ENCODE results near the gene CDHR2.

CDHR2 gene

DNA sequence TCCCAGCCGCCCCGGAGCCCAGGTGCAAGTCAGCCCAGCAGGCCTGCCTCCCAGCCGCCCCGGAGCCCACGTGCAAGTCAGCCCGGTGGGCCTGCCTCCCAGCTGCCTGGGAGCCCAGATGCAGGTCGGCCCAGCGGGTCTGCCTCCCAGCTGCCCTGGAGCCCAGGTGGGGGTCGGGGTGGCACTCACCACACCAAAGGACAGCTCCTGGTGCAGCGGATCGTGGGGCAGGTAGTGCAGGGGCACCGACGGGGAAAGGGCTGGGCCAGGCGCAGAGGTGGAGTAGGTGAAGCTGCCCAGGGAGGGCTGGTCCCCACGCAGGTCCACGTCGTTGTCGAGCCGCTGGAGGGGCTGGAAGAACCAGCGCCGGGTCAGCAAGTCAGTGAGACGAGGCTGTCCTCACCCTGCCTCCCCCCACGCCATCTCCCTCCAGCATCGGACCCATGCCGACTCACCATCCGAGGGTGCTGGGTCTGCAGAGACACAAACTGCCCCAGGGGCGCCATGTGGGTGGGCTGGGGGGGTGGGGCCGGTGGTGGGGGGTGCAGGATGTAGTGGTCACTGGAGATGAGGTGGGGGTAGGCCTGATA is 18.7 kb upstream of the CDHR2 start:
- no peak for DNase-seq

DNA sequence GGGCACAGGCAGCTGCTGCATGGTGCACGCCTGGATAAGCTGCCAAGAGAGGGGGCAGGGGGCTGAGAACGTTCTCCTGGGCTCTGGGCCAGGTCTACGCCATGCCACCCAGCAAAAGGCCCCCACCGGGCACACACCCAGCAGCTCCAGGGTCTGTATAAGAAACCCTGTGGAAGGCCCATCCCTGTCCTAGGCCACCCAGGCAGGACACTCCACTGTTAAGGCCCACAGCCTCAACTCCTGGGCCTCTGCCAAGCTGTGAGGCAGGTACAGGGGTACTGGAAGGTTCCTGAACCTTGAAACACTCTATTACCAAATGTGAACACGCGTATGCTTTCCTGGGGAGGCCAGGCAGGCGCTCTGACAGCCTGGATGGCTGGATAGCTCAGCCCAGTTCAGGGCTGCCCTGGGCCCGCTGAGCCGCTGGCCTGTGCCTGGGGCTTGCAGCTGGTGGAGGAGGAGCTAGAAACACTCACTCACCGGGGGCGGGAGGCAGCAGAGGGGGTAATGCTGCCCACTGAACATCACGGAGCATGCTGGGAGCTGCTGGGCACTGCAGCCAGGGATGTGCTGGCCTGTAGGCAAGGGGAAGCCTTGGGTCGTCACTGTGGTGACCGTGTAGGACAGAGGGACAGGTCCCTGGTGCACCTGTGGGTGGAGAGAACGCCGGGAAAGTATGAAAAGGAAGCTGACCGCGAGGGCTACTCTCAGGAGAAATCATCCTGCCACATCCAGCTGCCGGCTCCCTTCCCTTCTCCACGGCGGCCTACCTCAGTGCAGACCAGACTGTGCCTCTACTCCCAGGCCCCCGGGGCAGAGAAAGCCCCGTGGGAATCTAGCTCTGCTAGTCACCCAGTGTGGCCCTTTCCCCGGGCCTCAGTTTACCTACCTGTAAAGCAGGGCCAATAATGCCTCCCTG is 17.9 kb upstream of the CDHR2 start:
- no peak for DNase-seq

DNA sequence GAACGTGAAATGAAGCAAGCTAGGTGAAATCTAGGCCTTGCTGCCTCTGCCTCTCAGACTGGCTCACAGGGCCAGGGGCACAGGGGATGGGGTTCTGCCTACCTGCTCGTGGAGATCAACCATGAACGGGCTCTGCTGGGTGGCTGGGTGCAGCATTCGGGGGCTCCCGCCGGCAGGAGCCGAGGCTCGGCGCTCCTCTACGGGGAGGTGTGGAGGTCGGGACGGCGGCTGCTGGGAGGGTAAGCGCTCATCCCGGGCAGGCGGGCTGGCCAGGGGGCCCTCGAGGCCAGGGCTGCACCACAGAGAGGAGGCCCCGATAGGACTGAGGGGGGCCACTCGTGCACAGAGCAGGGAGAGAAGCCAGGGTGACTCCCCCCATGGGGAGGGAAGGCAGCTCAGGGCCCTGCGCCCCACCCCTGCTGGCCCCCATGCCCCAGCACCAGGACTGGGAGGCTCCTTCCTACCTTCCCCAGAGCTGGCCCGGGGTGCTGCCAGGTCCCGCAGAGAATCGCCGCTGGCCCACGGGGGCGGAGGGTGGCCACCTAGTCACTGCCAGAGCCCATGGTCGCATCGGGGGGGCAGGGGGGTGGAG is 17.1 kb upstream of the CDHR2 start:
- DNase-seq: no peak

DNA sequence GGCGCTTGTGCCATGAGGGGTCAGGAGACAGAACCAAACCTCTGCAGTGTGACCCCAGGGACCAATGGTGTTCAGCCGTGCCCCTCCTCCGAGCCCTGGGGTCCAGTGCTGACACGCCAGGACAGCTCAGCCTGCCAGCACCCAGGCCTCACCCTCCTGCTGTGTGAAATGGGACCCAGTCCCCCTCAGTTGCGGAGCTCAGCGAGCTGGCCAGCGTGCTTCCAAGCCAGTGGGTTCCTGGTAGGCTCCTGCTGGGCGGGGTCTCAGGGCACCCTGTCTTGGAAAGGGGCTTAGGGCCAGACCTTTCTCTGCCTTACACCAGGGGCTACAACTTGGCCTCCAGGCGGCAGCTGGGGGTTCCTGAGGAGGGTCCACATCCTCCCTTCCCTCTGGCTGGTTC is 16.3 kb upstream of the CDHR2 start:
- no peak for DNase-seq

DNA sequence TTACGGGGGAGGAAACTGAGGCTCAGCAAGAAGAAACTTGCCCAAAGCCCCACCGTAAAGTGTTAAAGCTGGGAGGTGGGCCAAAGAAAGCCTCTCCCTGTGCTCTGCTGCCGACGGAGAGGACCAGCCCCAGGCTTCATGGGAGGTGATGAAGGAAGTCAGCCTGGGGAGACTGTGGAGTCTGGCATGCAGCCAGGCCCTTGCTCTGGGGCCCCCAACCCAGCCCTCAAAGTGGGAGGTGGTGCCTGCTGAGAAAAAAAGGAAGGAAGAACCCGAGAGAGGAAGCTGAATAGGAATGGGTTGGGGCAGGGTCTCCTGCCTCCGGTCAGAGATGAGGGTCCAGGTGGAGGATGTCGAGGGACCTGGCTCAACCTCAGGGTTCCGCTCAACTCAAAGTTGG is 15.8 kb upstream of the CDHR2 start:
- no peak for DNase-seq

DNA sequence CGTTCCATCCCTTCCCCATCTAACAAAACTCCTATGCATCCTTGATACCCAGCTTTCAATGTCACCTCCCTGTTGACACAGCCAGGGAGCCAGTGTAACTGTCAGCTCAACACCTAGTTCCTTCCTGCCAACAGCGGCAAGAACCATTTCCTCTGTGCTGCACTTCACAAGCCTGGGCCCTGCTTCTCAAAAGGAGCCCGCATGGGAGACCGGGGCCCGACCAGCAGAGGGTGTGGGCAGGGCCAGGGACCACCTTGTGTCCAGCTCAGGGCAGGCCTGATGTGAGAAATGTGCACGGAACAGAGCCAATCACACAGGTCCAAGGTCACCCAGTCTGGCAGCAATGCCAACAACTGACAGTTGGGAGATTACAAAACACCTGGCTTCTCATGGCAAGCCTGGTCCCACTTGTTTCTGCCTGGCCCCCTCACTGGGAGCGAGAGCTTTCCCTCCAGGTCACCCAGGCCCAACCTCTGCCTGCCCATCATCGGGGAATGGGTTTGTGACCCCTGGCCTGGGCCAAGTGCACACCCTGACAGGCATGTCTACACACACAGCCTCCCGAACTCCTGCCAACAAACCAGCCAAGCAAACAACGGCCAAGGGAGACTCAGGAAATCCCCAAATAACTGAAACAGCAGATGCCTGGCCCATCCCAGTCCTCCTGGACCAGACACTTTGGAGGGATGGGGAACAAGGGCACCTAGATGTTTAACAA is 15.1 kb upstream of the CDHR2 start:
- DNase-seq: no peak

DNA sequence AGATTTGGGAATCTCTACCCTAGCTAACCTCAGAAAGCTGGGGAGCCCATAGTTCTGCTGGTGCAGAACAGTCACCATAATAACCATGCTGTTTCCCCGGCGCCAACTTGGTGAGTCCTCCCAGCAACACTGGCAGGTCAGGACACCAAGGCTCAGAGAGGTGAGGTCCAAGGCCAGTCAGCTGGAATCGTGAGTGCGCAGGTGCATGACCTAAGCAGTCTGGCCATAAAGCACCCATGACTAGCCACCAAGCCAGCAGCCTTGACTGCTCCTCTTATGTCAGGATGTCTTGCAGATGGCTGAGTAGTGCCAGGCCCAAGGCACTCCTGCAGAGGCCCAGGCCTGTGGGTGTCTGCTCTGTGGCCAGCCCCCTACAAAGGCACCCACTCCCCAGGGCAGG is 14.5 kb upstream of the CDHR2 start:
- no peak for DNase-seq

DNA sequence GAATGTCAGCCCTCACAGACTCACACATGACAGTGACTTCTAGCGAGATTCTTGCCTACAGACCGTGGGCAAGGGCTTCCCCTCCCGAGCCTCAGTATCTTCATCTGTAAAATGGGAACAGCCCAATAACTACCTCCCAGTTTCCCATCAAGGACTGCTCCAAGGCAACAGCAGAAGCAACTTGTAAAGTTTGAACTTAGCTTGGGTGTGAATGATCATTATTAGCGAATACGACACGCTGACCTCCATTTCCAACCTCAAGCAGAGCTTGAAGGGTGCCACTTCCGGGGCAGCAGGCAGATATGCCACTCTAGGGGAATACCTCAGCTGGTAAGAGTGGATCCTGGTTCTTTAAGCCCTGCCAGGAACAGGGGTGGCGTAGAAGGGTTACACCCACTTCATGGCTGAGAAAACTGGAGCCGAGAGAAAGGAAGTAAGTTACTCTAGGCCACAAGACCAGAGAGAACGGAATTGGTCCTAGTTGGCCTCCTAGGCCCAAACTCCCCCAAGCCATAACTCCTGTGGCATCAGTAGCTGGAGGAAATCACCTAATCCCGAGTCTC is 14.0 kb upstream of the CDHR2 start:
- no peak for DNase-seq

DNA sequence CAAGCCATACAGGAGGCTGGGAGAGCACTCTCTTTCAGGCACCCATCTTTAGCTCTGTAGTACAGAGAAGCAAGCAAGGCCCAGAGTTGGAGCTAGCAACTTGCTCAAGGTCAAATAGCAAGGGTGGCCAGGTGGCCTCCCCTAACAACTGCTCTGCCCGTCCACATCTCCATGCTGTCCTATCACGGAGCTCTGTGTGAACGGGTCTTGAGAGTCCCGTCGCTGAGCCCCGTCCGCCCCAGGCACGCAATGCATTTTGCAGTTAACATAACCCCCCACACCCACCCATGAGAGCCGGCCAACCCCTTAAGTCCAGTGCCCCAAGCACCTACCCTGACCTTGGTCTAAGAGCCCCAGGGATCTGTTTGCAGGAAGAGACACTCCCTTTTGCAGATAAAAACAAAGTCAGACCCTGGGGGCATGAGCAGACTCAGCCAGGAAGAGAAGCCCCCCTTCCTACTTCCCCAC is 13.4 kb upstream of the CDHR2 start:
- no peak for DNase-seq

DNA sequence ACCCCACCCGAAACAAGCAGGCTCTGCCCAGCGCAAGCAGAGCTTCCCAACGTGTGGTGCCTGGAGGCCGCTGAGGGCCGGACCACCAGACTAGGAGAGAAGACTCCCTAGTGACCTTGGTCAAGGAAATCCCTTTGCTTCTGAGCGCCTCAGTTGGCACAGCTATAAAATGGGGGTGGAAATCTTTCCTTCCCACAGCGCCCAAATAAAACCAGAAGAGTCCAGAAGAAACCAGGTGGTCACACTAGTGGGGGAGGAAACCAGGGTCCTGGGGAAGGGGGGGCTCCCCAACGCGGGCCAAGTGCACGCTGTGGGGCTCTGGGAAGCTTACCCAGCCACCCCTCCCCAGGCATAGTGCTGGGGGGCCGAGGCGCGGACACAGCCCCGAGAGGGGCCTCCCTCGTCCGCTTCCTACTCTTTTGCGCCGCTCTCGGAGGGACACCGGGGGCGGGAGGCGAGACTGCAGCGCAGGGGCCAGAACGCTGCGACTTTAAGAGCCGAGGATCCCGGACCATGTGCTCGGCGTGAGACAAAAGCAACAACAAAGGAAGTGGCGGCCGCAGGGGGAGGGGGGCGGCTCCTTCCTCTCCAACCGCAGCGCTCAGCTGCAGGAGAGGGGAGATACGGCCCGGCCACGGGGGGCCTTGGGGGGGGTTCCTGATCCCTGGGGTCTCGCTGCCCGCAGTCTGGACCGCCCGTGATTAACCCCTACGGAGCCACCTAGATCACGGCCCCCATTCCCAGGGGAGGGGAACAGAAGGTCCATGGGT is 12.8 kb upstream of the CDHR2 start:
- DNase-seq: peak; percentile 21

DNA sequence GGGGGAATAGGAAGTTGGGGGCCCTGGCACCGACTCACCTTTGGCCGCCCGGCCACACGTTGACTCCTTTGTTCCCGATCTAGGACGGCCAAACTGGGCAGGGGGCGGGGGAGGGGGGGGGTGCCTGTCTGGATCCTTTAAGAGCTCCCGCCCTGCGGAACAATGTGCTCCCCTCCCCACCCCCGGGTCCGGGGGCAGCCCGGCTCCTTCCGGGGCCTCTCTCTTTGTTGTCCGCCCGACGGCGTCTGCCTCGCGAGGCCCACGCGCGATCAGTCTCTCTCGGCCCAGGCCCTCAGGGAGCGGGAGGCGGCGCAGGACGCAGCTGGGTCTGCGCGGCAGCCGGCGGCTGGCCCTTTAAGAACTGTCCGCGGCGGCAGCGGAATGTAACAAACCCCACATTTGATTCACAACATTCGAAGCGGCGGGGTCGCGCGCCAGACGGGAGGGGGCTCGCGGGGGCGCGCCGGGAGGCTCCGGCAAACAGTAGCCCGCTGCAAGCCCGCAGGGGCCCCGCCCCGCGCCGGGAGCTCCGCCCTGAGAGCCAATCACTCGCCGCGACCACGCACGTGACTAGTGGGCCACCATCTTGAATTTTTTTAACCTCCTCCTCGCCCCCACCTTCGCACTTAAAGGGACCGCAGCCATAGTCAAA is 12.1 kb upstream of the CDHR2 start, which contains the start of gene RNF44:
TSS of gene RNF44 (minus strand) at position 501 of the 652 bp plus-strand sequence. CDS start 4,930 bp downstream, outside the sequence.
- DNase-seq: peak; percentile 86

DNA sequence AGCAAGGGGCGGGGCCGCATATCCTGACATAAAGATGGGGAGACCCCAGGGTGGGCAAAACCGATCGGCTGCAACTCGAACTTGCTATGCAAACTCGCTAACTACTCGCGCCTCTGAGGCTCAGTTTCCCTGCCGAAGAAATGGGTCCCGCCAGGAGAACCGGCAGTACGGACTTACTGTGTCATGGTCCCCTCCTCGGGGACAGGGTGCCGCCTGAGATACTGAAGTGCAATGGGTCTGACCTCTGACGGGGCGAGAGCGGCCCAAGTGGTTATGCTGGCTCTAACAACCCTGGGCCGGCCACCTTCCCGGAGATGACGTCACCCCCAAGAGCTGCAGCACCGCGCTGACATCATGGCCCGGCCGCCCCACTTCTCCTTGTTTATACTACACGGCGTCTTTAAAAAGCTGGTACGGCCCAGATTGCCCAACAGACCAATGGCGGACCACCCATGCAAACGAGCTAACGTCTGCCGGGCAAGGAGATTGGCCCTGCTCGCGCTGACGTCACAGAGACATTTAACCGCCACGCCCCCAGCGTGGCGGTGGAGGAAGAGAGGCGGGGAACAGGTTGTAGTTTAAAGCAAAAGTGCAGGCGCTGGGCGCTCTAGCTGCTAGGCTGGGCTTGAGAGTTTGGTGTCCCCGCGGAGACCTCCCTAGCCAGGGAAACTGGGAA is 11.4 kb upstream of the CDHR2 start:
- peak; percentile 93 for DNase-seq

DNA sequence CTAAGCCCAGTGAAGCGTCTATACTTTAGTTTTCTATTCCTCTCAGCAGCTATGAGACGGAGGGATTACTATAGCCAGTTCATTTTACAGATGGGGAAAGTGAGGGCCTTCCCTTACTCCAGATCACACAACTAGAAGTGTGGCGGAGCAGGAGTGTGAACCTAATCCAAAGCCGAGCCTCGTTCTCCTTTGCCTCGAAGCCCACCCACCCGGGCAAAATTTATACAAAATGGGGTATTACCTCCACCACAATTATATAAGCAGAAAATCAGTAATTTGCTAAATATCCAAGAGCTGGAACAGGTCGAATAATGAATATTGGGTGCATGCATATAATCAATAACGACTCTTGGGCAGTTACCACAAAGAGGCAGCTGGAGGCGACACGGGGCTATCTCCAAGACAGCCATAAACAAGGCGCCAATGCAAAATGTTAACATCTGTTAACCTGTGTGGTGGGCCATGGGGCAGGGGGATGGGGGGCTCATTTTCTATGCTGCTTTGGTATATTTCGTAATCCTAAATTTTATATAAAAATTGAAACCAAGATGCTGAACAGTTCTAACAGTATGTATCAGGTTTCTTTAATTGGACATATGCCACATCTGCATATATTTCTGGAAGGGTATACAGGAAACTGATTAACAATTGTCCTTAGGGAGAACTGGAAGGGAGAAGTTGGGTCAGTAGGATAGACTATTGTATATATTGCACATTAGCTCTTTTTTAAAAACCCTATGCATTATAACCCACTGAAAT is 10.7 kb upstream of the CDHR2 start:
- no peak for DNase-seq

DNA sequence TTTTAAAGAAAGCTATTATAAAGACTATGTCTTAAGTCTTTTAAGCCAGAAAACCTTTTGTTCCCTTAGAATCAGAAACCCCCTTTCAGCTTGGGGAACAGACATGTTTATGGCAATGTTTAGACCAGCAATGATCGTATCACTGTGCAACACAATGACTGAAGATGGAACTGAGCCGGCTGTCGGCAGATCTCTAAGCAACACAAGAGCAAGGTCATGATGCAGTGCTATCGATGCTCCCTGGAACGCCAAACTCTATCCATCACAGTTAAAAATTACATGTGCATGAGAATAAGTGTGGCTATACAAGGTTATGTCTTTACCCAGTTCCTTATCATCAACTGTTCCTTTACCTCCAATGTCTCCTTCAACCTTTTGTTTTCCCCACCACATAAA is 10.2 kb upstream of the CDHR2 start:
- no peak for DNase-seq

DNA sequence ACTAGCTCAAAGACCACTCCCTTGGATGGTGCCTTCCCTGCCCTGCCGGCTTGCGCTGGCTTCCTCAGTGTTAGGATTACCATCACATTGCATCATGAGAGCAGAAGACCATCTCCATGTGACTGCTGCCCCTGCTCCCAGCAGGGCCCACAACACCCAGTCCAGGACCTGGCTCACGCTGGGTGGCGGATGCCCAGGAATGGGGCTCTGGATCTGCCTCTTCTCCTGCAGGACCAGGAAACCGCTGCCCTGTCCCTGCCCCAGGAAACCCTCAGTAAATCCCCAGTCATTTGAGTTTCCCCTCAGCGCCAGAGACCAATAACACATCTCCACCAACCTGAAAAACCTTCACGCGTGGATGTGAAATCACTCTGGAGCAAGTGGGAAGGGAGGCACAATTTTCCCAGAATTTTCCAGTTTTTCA is 8.7 kb upstream of the CDHR2 start:
- no peak for DNase-seq

DNA sequence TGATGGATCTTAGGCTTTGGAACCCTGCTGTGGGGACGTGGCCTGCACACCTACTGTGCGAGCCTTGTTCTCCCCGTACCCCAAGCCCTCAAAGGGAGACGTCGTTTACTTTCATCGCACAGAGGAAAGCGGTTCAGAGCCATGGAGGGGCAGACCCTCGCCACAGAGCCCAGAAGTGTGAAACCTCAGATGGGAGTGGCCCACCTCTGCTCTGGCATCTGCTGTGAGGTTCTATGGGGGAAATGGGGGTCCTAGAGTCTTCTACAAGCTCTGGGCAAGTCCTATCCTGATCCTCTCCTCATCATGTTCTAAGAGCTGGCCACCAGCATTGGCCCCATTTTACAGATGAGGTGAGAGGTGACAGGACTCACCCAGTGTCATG is 8.2 kb upstream of the CDHR2 start:
- no peak for DNase-seq

DNA sequence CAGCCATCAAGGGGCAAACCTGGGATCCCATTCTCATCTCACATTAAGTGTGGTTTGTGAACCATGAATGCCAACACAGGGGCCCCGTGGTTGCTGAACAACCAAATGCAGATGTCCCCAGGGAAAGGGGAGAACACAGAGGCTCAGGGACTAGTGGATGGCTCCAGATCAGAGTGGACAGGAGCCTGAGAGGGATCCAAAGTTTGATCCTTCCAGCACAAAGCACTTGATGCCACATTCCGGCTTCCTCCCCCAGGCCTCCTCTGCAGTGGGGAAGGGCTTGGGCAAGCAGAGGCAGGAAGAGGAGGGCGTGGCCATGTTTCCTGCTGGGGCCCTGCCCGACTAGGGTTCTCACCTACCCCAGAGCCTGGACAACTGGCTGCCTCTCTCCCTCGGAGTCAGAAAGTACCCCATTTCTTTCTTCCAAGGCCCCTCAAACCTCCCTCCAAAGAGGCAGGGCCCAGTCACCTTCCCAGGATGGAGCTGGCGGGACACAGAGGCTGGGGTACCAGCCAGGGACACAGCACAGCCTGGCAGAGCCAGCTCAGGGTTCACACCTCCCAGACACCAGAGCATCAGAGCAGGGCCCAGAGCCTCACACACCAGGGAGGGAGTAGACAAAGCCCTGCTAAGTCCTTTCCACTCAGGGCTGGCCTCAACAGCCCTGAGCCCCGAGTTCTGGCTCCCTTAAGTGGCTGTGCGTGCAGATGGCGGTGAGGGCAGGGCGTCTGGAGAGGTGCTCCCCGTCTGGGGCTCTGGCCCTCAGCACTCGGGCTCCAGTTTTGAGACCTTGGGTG is 7.6 kb upstream of the CDHR2 start:
- no peak for DNase-seq

DNA sequence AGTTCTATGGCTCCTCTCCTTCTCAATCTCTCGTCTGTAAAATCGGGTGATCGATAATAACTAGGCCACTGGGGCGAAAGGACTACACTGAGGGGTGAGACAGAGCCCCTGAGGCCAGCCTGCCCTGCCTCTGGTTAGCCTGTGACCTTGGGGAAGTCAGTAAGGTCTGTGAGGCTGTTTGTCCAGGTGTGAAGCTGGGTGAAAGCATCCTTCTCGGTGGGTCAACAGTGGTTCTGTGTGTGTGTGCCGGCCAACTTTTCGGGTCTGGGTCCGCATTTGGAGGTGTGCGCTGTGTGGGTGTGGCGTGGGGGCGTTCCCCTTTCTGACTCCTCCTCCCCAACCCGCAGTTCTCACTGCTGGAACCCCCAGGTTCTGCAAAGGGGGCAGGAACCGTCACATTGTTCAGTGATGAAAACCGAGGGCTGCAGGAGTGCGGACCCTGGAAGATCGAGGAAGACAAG is 7.0 kb upstream of the CDHR2 start:
- DNase-seq: no peak
